MM.1S (cell line): Measurements from ENCODE around the gene WEE2.

Experiments used
- DNase-seq: peaks from one replicate; pipeline ENCODE4 v3.0.0-alpha.2; 2015
- H2AFZ ChIP-seq: fragments of 300-600 bp; sonication (generic); 2 replicates; pipeline ENCODE4 v1.6.0; 2016; ENCODE audit warnings: antibody characterized with exemption, low read length
- H3F3A ChIP-seq: fragments of 300-600 bp; sonication (generic); 2 replicates; pipeline ENCODE4 v1.6.1; 2016; ENCODE audit warnings: mild to moderate bottlenecking, antibody characterized with exemption, low read length, moderate library complexity, mixed read lengths; ENCODE audit not compliant: insufficient read depth
- H3K27ac ChIP-seq: fragments of 300-600 bp; sonication (generic); 2 replicates; pipeline ENCODE4 v1.5.1; 2016; ENCODE audit warnings: mild to moderate bottlenecking, low read length
- H3K27me3 ChIP-seq: fragments of 300-600 bp; sonication (generic); replicated peaks from 2 replicates; pipeline ENCODE4 v1.6.0; 2016; ENCODE audit warnings: low read length; ENCODE audit not compliant: insufficient read depth
- H3K36me3 ChIP-seq: fragments of 300-600 bp; sonication (generic); replicated peaks from 2 replicates; pipeline ENCODE4 v1.6.1; 2016; ENCODE audit warnings: mild to moderate bottlenecking, low read length, mixed read lengths; ENCODE audit not compliant: insufficient read depth
- H3K4me1 ChIP-seq: fragments of 300-600 bp; sonication (generic); 2 replicates; pipeline ENCODE4 v1.6.1; 2016; ENCODE audit warnings: low read length, mixed read lengths
- H3K4me2 ChIP-seq: fragments of 300-600 bp; sonication (generic); 2 replicates; pipeline ENCODE4 v1.6.0; 2016; ENCODE audit warnings: low read depth, low read length
- H3K4me3 ChIP-seq: fragments of 300-600 bp; sonication (generic); 2 replicates; pipeline ENCODE4 v1.5.1; 2016; ENCODE audit warnings: low read length, mixed read lengths
- H3K79me2 ChIP-seq: fragments of 300-600 bp; sonication (generic); 2 replicates; pipeline ENCODE4 v1.6.1; 2016; ENCODE audit warnings: mixed run types, low read length, mixed read lengths
- H3K9ac ChIP-seq: fragments of 300-600 bp; sonication (generic); 2 replicates; pipeline ENCODE4 v1.6.1; 2016; ENCODE audit warnings: low read length, mixed read lengths
- H3K9me2 ChIP-seq: fragments of 300-600 bp; sonication (generic); replicated peaks from 2 replicates; pipeline ENCODE4 v1.6.1; 2016; ENCODE audit warnings: mild to moderate bottlenecking, low read length, mixed read lengths; ENCODE audit not compliant: insufficient read depth
- H3K9me3 ChIP-seq: fragments of 300-600 bp; sonication (generic); replicated peaks from 2 replicates; pipeline ENCODE4 v1.6.1; 2016; ENCODE audit warnings: mild to moderate bottlenecking, low read length, mixed read lengths; ENCODE audit not compliant: insufficient read depth
- H4K20me1 ChIP-seq: fragments of 300-600 bp; sonication (generic); 2 replicates; pipeline ENCODE4 v1.6.1; 2016; ENCODE audit warnings: mild to moderate bottlenecking, low read length, moderate library complexity, mixed read lengths; ENCODE audit not compliant: insufficient read depth
- CTCF ChIP-seq: fragments of 300-600 bp; sonication (generic); IDR thresholded peaks from 2 replicates; pipeline ENCODE4 v1.5.1; 2016; ENCODE audit warnings: antibody characterized with exemption, low read length, mixed read lengths
- EZH2 ChIP-seq: fragments of 300-600 bp; sonication (generic); optimal IDR thresholded peaks from 2 replicates; pipeline ENCODE3; 2017; ENCODE audit warnings: low read depth, mild to moderate bottlenecking, antibody characterized with exemption, low read length, mixed read lengths
- EZH2phosphoT487 ChIP-seq: fragments of 300-600 bp; sonication (generic); IDR thresholded peaks from 2 replicates; pipeline ENCODE4 v1.6.1; 2018; ENCODE audit warnings: antibody characterized with exemption, low read length

Gene WEE2

GRCh38 chr7:141702892-141703291 is 5.3 kb upstream of the WEE2 start:
- H3K4me3 ChIP-seq: no peak overlapping the region
- H3K27me3 ChIP-seq: 0 out of 2 replicates have a peak, but pooled peaks cover 12% of the 10 kb centered on the region
- H3K9me3 ChIP-seq: no peaks in the 10 kb centered on the region
- H3K36me3 ChIP-seq: no peaks in the 10 kb centered on the region
- no peak overlapping the region for H2AFZ ChIP-seq
- TF ChIP-seq EZH2 (no peak), CTCF (no peak), EZH2phosphoT487 (no peak)
- H3K79me2 ChIP-seq: 0 out of 2 replicates have a peak, but pooled peaks cover 7% of the 10 kb centered on the region
- H3K4me2 ChIP-seq: peak overlapping the region; percentile 61; the same call in 1 of the 2 replicates
- H4K20me1 ChIP-seq: no peaks in the 10 kb centered on the region
- H3K27ac ChIP-seq: no peak overlapping the region
- no peak for DNase-seq
- no peak overlapping the region for H3K9ac ChIP-seq
- H3F3A ChIP-seq: peaks cover 5% of the 10 kb centered on the region; the same call in 1 of the 2 replicates
- no peaks in the 10 kb centered on the region for H3K9me2 ChIP-seq
- peaks cover 8% of the 10 kb centered on the region for H3K4me1 ChIP-seq

GRCh38 chr7:141704112-141704511 is 4.0 kb upstream of the WEE2 start:
- no peak for DNase-seq
- Histone ChIP-seq H3K4me1 (peaks cover 8% of the 10 kb centered on the region), H3K4me3 (no peak overlapping the region), H2AFZ (no peak overlapping the region), H3F3A (peaks cover 5% of the 10 kb centered on the region; the same call in 1 of the 2 replicates), H3K36me3 (no peaks in the 10 kb centered on the region), H3K9ac (no peak overlapping the region), H3K4me2 (no peak overlapping the region), H3K27ac (no peak overlapping the region), H3K9me3 (no peaks in the 10 kb centered on the region), H3K79me2 (0 out of 2 replicates have a peak, but pooled peaks cover 7% of the 10 kb centered on the region), H3K9me2 (no peaks in the 10 kb centered on the region), H3K27me3 (0 out of 2 replicates have a peak, but pooled peaks cover 12% of the 10 kb centered on the region), H4K20me1 (no peaks in the 10 kb centered on the region)
- TF ChIP-seq EZH2: no peak
- TF ChIP-seq EZH2phosphoT487: no peak
- no peak for TF ChIP-seq CTCF

- Histone ChIP-seq H3K36me3 (no peaks in the 10 kb centered on the region), H3K9me2 (no peaks in the 10 kb centered on the region), H3K9ac (no peak overlapping the region), H3K27me3 (0 out of 2 replicates have a peak, but pooled peaks cover 12% of the 10 kb centered on the region), H3K4me1 (peaks cover 8% of the 10 kb centered on the region), H3K4me2 (no peak overlapping the region), H3F3A (peaks cover 5% of the 10 kb centered on the region; the same call in 1 of the 2 replicates), H3K4me3 (no peak overlapping the region), H4K20me1 (no peaks in the 10 kb centered on the region), H3K9me3 (no peaks in the 10 kb centered on the region), H2AFZ (no peak overlapping the region), H3K79me2 (0 out of 2 replicates have a peak, but pooled peaks cover 7% of the 10 kb centered on the region), H3K27ac (no peak overlapping the region)
- TF ChIP-seq EZH2phosphoT487 (no peak), EZH2 (no peak), CTCF (no peak)
- no peak for DNase-seq
These were observed 3.4 kb upstream of the WEE2 start for GRCh38 chr7:141704741-141705140.
